22Rv1 (cell line): ENCODE data around the gene TTC33.

ENCODE experiments used
- H3K27ac ChIP-seq: fragments of 450-650 bp; 2 replicates; pipeline ENCODE4 v1.5.1; 2017
- CTCF ChIP-seq: fragments of 450-650 bp; IDR thresholded peaks from 2 replicates; pipeline ENCODE4 v1.5.1; 2017; ENCODE audit warnings: mild to moderate bottlenecking
- ZFX ChIP-seq: fragments of 450-650 bp; IDR thresholded peaks from 2 replicates; pipeline ENCODE4 v1.6.1; 2017; ENCODE audit warnings: antibody characterized with exemption, borderline replicate concordance

The TTC33 gene

GRCh38 chr5:40687321-40687720, 68.4 kb downstream of the TTC33 start:
- no peak for TF ChIP-seq CTCF
- no peak for TF ChIP-seq ZFX
- no peak overlapping the region for H3K27ac ChIP-seq

GRCh38 chr5:40685976-40686486, 69.7 kb downstream of the TTC33 start:
- H3K27ac ChIP-seq = no peak overlapping the region
- TF ChIP-seq CTCF (no peak), ZFX (no peak)

GRCh38 chr5:40685193-40685592, 70.6 kb downstream of the TTC33 start:
- TF ChIP-seq ZFX = no peak
- no peak for TF ChIP-seq CTCF
- H3K27ac ChIP-seq = peak overlapping the region; percentile 36; the same call in 1 of the 2 replicates

- TF ChIP-seq CTCF (no peak), ZFX (no peak)
- H3K27ac ChIP-seq = no peak overlapping the region
These were observed 72.5 kb downstream of the TTC33 start for GRCh38 chr5:40683305-40683704.

GRCh38 chr5:40682154-40683017, 73.4 kb downstream of the TTC33 start:
- no peak overlapping the region for H3K27ac ChIP-seq
- no peak for TF ChIP-seq CTCF
- no peak for TF ChIP-seq ZFX

GRCh38 chr5:40681363-40682153, 74.2 kb downstream of the TTC33 start:
- TF ChIP-seq CTCF (no peak), ZFX (no peak)
- H3K27ac ChIP-seq = no peak overlapping the region
